Activated CD4-positive, alpha-beta T cell treated with anti-CD3 and anti-CD28 coated beads for 1 hour (primary cell): ENCODE measurements around the gene PAPSS1.

Experiments
- DNase-seq: peaks from one replicate; pipeline ENCODE4 v3.0.0-alpha.2; 2020

The PAPSS1 gene

GRCh38 chr4:107619731-107620130 is 100.3 kb downstream of the PAPSS1 start:
- no peak for DNase-seq

- DNase-seq, result no peak
Observed at GRCh38 chr4:107619066-107619465, 101.0 kb downstream of the PAPSS1 start.

- DNase-seq, result no peak
Observed at GRCh38 chr4:107618656-107619055, 101.4 kb downstream of the PAPSS1 start.

GRCh38 chr4:107616838-107617389 is 103.1 kb downstream of the PAPSS1 start:
- no peak for DNase-seq

- no peak for DNase-seq
Observed at GRCh38 chr4:107615809-107616208, 104.2 kb downstream of the PAPSS1 start.

- DNase-seq, result no peak
Observed at GRCh38 chr4:107603430-107603829, 116.6 kb downstream of the PAPSS1 start.

GRCh38 chr4:107600983-107601382 is 119.1 kb downstream of the PAPSS1 start:
- DNase-seq, result no peak

GRCh38 chr4:107600436-107600835 is 119.6 kb downstream of the PAPSS1 start:
- DNase-seq, result no peak

GRCh38 chr4:107599841-107600240 is 120.2 kb downstream of the PAPSS1 start:
- DNase-seq, result no peak

- DNase-seq, result no peak
Observed at GRCh38 chr4:107593230-107593629, 126.8 kb downstream of the PAPSS1 start.

GRCh38 chr4:107592519-107592918 is 127.5 kb downstream of the PAPSS1 start:
- no peak for DNase-seq

GRCh38 chr4:107589269-107589668 is 130.8 kb downstream of the PAPSS1 start:
- no peak for DNase-seq

- DNase-seq, result no peak
Observed at GRCh38 chr4:107586371-107586770, 133.7 kb downstream of the PAPSS1 start.

GRCh38 chr4:107579099-107579498 is 140.9 kb downstream of the PAPSS1 start:
- DNase-seq, result no peak

GRCh38 chr4:107578321-107578720 is 141.7 kb downstream of the PAPSS1 start:
- DNase-seq, result no peak

- no peak for DNase-seq
Observed at GRCh38 chr4:107577743-107578142, 142.3 kb downstream of the PAPSS1 start.

GRCh38 chr4:107575243-107575642 is 144.8 kb downstream of the PAPSS1 start:
- no peak for DNase-seq

GRCh38 chr4:107572281-107572680 is 147.8 kb downstream of the PAPSS1 start:
- DNase-seq, result no peak

GRCh38 chr4:107570952-107571351 is 149.1 kb downstream of the PAPSS1 start:
- DNase-seq, result no peak

GRCh38 chr4:107564326-107564725 is 155.7 kb downstream of the PAPSS1 start:
- no peak for DNase-seq
